GM19238 (cell line): ENCODE results near the gene SLC7A14.

Source experiments
- DNase-seq: peaks from one replicate; pipeline ENCODE4 v3.0.0; 2011; ENCODE audit warnings: low spot score; ENCODE audit not compliant: insufficient read length

The SLC7A14 gene

GRCh38 chr3:170536712-170537111 is 49.2 kb downstream of the SLC7A14 start:
- DNase-seq, result no peak

- DNase-seq, result no peak
Observed at GRCh38 chr3:170534227-170534626, 51.6 kb downstream of the SLC7A14 start.

GRCh38 chr3:170532573-170532972 is 53.3 kb downstream of the SLC7A14 start:
- no peak for DNase-seq

- DNase-seq, result no peak
Observed at GRCh38 chr3:170531657-170532335, 54.1 kb downstream of the SLC7A14 start.

- DNase-seq, result no peak
Observed at GRCh38 chr3:170531054-170531453, 54.8 kb downstream of the SLC7A14 start.

- no peak for DNase-seq
Observed at GRCh38 chr3:170529912-170530311, 56.0 kb downstream of the SLC7A14 start.

- DNase-seq, result no peak
Observed at GRCh38 chr3:170529346-170529745, 56.5 kb downstream of the SLC7A14 start.

- no peak for DNase-seq
Observed at GRCh38 chr3:170528726-170529125, 57.1 kb downstream of the SLC7A14 start.

GRCh38 chr3:170524073-170524472 is 61.8 kb downstream of the SLC7A14 start:
- DNase-seq, result no peak

- no peak for DNase-seq
Observed at GRCh38 chr3:170523248-170523647, 62.6 kb downstream of the SLC7A14 start.

- no peak for DNase-seq
Observed at GRCh38 chr3:170522201-170522600, 63.7 kb downstream of the SLC7A14 start.

GRCh38 chr3:170520996-170521395 is 64.9 kb downstream of the SLC7A14 start:
- DNase-seq, result no peak

- DNase-seq, result no peak
Observed at GRCh38 chr3:170517242-170517945, 68.5 kb downstream of the SLC7A14 start.

- DNase-seq, result no peak
Observed at GRCh38 chr3:170513642-170514041, 72.2 kb downstream of the SLC7A14 start.

GRCh38 chr3:170511371-170511770 is 74.5 kb downstream of the SLC7A14 start:
- DNase-seq, result no peak

GRCh38 chr3:170508839-170509238 is 77.0 kb downstream of the SLC7A14 start:
- DNase-seq, result no peak

GRCh38 chr3:170508291-170508690 is 77.6 kb downstream of the SLC7A14 start:
- DNase-seq, result no peak

GRCh38 chr3:170507063-170507462 is 78.8 kb downstream of the SLC7A14 start:
- no peak for DNase-seq

GRCh38 chr3:170506556-170506955 is 79.3 kb downstream of the SLC7A14 start:
- no peak for DNase-seq

- no peak for DNase-seq
Observed at GRCh38 chr3:170502297-170502696, 83.6 kb downstream of the SLC7A14 start.

GRCh38 chr3:170500995-170501394 is 84.9 kb downstream of the SLC7A14 start:
- no peak for DNase-seq

- no peak for DNase-seq
Observed at GRCh38 chr3:170500462-170500861, 85.4 kb downstream of the SLC7A14 start.

- DNase-seq, result peak; percentile 12
Observed at GRCh38 chr3:170499562-170500156, 86.2 kb downstream of the SLC7A14 start.
